Thyroid gland (tissue), 4 donors: Measurements from ENCODE around the gene PIEZO2.

Source experiments
- POLR2A ChIP-seq, 2 donors: fragments of 450-650 bp; IDR thresholded peaks; one replicate each; pipeline ENCODE4 v1.6.1; 2017; ENCODE audit warnings: antibody characterized with exemption in 2 of 2, mild to moderate bottlenecking in 2 of 2, moderate library complexity in 1 of 2
- TF ChIP-seq, protein P1 (sequence below), 6 experiments: fragments of 200-600 bp in 3 of 6; fragments of 450-650 bp in 3 of 6; sonication (generic) in 3 of 6; IDR thresholded peaks; one replicate each; pipeline ENCODE4 v1.5.1; 2016 to 2019; ENCODE audit warnings: antibody characterized with exemption in 6 of 6, mild to moderate bottlenecking in 2 of 6, inconsistent platforms in 1 of 6, moderate library complexity in 1 of 6

DNA sequence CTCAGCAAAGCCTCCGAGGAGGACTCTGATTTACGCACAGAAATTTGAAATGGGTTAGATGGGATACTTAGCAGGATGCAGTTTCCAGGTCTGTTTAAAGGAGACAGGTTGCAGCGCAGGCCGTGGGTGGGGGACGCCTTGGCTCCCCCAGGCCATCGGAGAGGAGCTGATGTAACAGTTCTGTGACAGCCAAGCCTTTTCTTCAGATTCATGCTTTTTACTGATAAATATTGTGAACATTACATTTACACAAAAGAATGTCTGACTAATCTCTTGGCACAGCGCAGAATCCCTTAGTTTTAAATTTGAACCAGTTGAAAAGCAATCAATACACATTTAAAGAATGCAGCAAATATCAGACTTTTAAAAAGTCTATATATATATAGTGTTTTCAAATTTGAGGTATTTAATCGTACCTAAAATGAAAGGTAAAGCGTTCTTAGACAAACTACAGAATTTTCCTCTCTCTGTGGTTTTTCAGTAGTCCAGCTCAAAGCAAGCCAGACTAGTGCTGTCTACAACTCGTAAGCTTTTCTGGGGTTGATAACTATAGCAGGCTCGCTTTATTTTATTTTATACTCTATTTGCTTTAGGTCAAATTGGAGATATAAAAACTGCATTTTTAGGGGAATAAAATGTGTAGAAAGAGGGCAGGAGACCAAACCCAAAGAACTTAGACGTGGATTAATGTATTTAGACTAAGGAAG lies 221.9 kb downstream of the PIEZO2 start:
- TF ChIP-seq POLR2A (IDR thresholded peaks at IDR 0.05) = no peak
- TF ChIP-seq, protein P1, sequence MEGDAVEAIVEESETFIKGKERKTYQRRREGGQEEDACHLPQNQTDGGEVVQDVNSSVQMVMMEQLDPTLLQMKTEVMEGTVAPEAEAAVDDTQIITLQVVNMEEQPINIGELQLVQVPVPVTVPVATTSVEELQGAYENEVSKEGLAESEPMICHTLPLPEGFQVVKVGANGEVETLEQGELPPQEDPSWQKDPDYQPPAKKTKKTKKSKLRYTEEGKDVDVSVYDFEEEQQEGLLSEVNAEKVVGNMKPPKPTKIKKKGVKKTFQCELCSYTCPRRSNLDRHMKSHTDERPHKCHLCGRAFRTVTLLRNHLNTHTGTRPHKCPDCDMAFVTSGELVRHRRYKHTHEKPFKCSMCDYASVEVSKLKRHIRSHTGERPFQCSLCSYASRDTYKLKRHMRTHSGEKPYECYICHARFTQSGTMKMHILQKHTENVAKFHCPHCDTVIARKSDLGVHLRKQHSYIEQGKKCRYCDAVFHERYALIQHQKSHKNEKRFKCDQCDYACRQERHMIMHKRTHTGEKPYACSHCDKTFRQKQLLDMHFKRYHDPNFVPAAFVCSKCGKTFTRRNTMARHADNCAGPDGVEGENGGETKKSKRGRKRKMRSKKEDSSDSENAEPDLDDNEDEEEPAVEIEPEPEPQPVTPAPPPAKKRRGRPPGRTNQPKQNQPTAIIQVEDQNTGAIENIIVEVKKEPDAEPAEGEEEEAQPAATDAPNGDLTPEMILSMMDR (IDR thresholded peaks at IDR 0.05) = no peak
